GM23248 (cell line): ENCODE measurements around the gene ZNF200. TPM values are rescaled to one million over a fixed set of nuclear protein-coding genes. Genes with fewer than 3 reads are reported as not detected.

Source experiments
- DNase-seq: peaks from one replicate; pipeline ENCODE4 v3.0.0-alpha.2; 2015
- H2AFZ ChIP-seq: fragments of 200-600 bp; sonication (generic); 2 replicates; pipeline ENCODE4 v1.6.1; 2016; ENCODE audit warnings: antibody characterized with exemption
- H3F3A ChIP-seq: fragments of 200-600 bp; sonication (generic); 2 replicates; pipeline ENCODE4 v1.6.1; 2016; ENCODE audit warnings: mild to moderate bottlenecking, antibody characterized with exemption, mixed run types; ENCODE audit not compliant: insufficient read depth
- H3K27ac ChIP-seq: fragments of 200-600 bp; sonication (generic); 2 replicates; pipeline ENCODE4 v1.5.1; 2016; ENCODE audit warnings: mild to moderate bottlenecking
- H3K27me3 ChIP-seq: fragments of 200-600 bp; sonication (generic); replicated peaks from 2 replicates; pipeline ENCODE4 v1.6.1; 2016; ENCODE audit warnings: mild to moderate bottlenecking; ENCODE audit not compliant: insufficient read depth
- H3K36me3 ChIP-seq: fragments of 200-600 bp; sonication (generic); 2 replicates; pipeline ENCODE4 v1.6.1; 2016; ENCODE audit warnings: low read depth, mild to moderate bottlenecking
- H3K4me1 ChIP-seq: fragments of 200-600 bp; sonication (generic); 2 replicates; pipeline ENCODE4 v1.6.1; 2016; ENCODE audit warnings: mild to moderate bottlenecking; ENCODE audit not compliant: insufficient read depth
- H3K4me2 ChIP-seq: fragments of 200-600 bp; sonication (generic); one replicate; pipeline ENCODE4 v1.6.1; 2016; ENCODE audit warnings: mild to moderate bottlenecking; ENCODE audit not compliant: unreplicated experiment
- H3K4me3 ChIP-seq: fragments of 200-600 bp; sonication (generic); 2 replicates; pipeline ENCODE4 v1.5.1; 2016; ENCODE audit warnings: mild to moderate bottlenecking
- H3K79me2 ChIP-seq: fragments of 200-600 bp; sonication (generic); 2 replicates; pipeline ENCODE4 v1.6.1; 2016; ENCODE audit warnings: mild to moderate bottlenecking; ENCODE audit not compliant: insufficient read depth
- H3K9ac ChIP-seq: fragments of 200-600 bp; sonication (generic); 2 replicates; pipeline ENCODE4 v1.6.1; 2016; ENCODE audit warnings: mild to moderate bottlenecking
- H3K9me2 ChIP-seq: fragments of 200-600 bp; sonication (generic); 2 replicates; pipeline ENCODE4 v1.6.1; 2016; ENCODE audit warnings: mixed run types, mild to moderate bottlenecking, moderate library complexity; ENCODE audit not compliant: insufficient read depth
- H3K9me3 ChIP-seq: fragments of 200-600 bp; sonication (generic); one replicate; pipeline ENCODE4 v1.6.1; 2017; ENCODE audit warnings: low read depth
- H4K20me1 ChIP-seq: fragments of 200-600 bp; sonication (generic); 2 replicates; pipeline ENCODE4 v1.6.0; 2016; ENCODE audit not compliant: insufficient read depth
- EZH2 ChIP-seq: fragments of 200-600 bp; sonication (generic); IDR thresholded peaks from 2 replicates; pipeline ENCODE4 v1.6.1; 2018; ENCODE audit warnings: antibody characterized with exemption, mild to moderate bottlenecking; ENCODE audit not compliant: insufficient read depth, poor library complexity, severe bottlenecking
- EZH2phosphoT487 ChIP-seq: fragments of 200-600 bp; sonication (generic); IDR thresholded peaks from 2 replicates; pipeline ENCODE4 v1.6.1; 2018; ENCODE audit warnings: antibody characterized with exemption, moderate library complexity, mild to moderate bottlenecking, low read depth; ENCODE audit not compliant: insufficient read depth
- WGBS, 2 experiments: methylation state at CpG; one replicate each; pipeline ENCODE4 v1.1.6; 2015 to 2017; ENCODE audit warnings: low lambda C conversion rate in 2 of 2, low coverage in 1 of 2; ENCODE audit errors: missing lambda C conversion rate in 2 of 2; 5-methylcytosine and 5-hydroxymethylcytosine counted together
- in situ Hi-C: fragments of 300-500 bp; cut with MboI; formaldehyde crosslinking; loops from 2 replicates; pipeline ENCODE4 v1.15.0; 2020
- polyA plus RNA-seq: library from polyadenylated mRNA; unstranded; fragments of >200 nt; fragmentation: Nextera tagmentation; extraction: Ambion mirVana; gene quantifications from 2 replicates; pipeline ENCODE4 v1.2.1, GENCODE V29; 2016
- total RNA-seq: library from RNA; depleted of rRNA; stranded (reverse); fragments of >200 nt; shearing (Covaris generic); gene quantifications from 2 replicates; pipeline ENCODE4 v1.2.3, GENCODE V29; 2014; rRNA removed

The ZNF200 gene
- total RNA-seq (6.2 and 10.3 TPM in 2 replicates), polyA plus RNA-seq (7.0 and 7.8 TPM in 2 replicates)

DNA sequence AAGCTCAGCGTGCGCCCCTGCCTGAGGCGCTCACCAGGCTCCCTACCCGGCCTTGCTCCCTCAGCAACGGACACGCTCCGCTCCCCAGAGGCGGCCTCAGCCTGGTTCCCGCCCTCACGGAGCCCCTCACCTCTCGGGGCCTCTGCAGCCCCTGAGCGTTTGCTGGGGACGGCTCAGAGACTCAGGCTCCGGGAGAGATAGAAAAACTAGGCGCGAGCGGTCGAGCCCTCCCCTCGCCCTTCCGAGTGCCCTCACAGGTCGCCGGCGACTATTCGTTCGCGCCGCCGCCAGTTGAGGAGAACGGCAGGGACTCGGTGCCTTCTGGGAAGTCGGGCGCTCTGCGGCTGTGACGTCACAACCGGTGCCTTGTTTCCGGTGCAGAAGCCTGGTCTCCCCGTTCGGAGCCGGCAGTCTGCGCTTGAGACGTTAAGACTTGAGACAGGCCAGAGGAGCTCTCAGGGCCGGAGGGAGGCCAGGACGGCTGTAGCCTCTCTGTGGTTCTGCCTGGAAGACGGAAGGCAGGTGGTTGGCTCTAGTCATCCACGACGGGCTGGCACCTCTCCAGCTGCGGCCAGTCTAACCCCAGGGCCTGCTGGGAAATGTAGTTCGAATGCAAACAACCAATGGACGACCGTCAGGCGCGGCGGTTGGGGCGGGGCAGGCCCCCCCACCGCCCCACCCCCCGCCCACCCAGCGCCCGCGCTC, at the start of gene ZNF200:
TSS of gene ZNF200 (minus strand) at position 302 of the 705 bp plus-strand sequence. CDS start 1,403 bp downstream, outside the sequence.
- Histone ChIP-seq H4K20me1 (no peaks in the 10 kb centered on the region), H3K79me2 (peaks cover 34% of the 10 kb centered on the region), H3K9me2 (peaks cover 6% of the 10 kb centered on the region; the same call in 1 of the 2 replicates), H3K27ac (peak within 1 kb of the TSS; percentile 84), H3K4me1 (peaks cover 10% of the 10 kb centered on the region; the same call in 1 of the 2 replicates), H3K4me3 (peak within 1 kb of the TSS; percentile 97), H3K27me3 (no peaks in the 10 kb centered on the region), H2AFZ (peak within 1 kb of the TSS; percentile 87), H3K9me3 (no peaks in the 10 kb centered on the region), H3F3A (no peaks in the 10 kb centered on the region; the same call in 1 of the 2 replicates), H3K36me3 (peaks cover 21% of the 10 kb centered on the region), H3K9ac (peak within 1 kb of the TSS; percentile 87), H3K4me2 (peak within 1 kb of the TSS; percentile 97)
- no peak for TF ChIP-seq EZH2phosphoT487
- no peak for TF ChIP-seq EZH2
- in situ Hi-C loops = no loop called here
- DNase-seq = peak; percentile 98
- 2% methylated on average over 48 to 59 of the region's 59 CpGs for WGBS, 2 experiments

GRCh38 chr16:3283543-3284447, 48.8 kb upstream of the ZNF200 start:
- H3K4me1 ChIP-seq = peaks cover 10% of the 10 kb centered on the region
- DNase-seq = peak; percentile 57
- H3K9me3 ChIP-seq = no peaks in the 10 kb centered on the region
- H3K4me3 ChIP-seq = peak overlapping the region; percentile 88
- no peaks in the 10 kb centered on the region for H3K27me3 ChIP-seq
- no peaks in the 10 kb centered on the region for H4K20me1 ChIP-seq
- H3K27ac ChIP-seq = peak overlapping the region; percentile 98
- peak overlapping the region; percentile 94 for H3K9ac ChIP-seq
- H3K4me2 ChIP-seq = peak overlapping the region; percentile 96
- peaks cover 55% of the 10 kb centered on the region for H3K79me2 ChIP-seq
- peak overlapping the region; percentile 50; the same call in 1 of the 2 replicates for H2AFZ ChIP-seq
- H3K36me3 ChIP-seq = peaks cover 15% of the 10 kb centered on the region
- in situ Hi-C loops = no loop called here
- H3F3A ChIP-seq = peaks cover 11% of the 10 kb centered on the region
- H3K9me2 ChIP-seq = no peaks in the 10 kb centered on the region
- no peak for TF ChIP-seq EZH2phosphoT487
- TF ChIP-seq EZH2 = no peak
- 9 to 17% methylated on average over 22 to 49 of the region's 56 CpGs for WGBS, 2 experiments

DNA sequence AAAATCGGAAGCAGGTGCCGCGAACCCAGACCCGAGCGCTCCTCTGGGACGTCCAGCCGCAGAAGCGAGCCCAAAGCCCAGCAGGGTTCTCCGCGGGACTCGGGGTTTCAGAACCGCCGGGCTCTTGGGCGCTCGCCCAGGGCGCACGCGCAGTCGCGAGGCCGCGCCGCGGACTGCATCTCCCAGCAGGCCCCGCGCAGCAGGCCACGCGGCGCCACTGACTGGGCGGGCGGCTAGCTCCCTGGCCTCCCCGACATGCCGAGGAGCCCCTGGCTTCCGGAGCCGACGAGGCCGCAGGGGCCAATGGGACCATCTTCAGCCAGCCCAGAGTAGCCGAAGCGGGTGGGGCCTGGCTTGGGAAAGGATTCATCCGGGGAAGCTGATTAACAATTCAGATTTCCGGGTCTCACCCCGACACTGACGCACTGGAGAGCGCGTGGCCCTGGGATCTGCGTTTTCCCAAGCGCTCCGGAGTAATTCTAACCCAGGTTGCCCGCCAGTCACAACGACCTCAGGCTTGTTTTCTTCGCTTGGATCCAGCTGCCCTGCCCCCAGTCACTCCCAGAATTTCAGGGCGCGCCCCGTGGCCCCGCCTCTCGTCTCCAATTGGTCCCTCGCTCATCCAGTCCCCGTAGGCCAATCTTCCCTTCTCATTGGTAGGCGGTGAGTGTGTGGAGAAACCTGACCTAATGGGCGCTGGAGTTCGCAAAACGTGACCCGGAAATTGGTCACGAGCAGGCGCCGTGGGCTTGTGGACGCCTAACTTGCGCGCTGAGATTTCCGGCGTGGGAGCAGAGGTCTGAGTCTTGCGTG, 48.0 kb upstream of the ZNF200 start, which contains the start of gene ZNF263:
TSS of gene ZNF263 (plus strand) at position 762 of the 813 bp plus-strand sequence. CDS start 328 bp downstream, outside the sequence.
- peaks cover 10% of the 10 kb centered on the region for H3K4me1 ChIP-seq
- peak within 1 kb of the TSS; percentile 99 for H3K4me2 ChIP-seq
- WGBS, 2 experiments = 1% methylated on average over 64 to 70 of the region's 72 CpGs
- H3K36me3 ChIP-seq = peaks cover 8% of the 10 kb centered on the region; the same call in 1 of the 2 replicates
- peaks cover 46% of the 10 kb centered on the region for H3K79me2 ChIP-seq
- in situ Hi-C loops = no loop called here
- H3K27me3 ChIP-seq = no peaks in the 10 kb centered on the region
- H3F3A ChIP-seq = peaks cover 11% of the 10 kb centered on the region
- H3K9ac ChIP-seq = peak within 1 kb of the TSS; percentile 94
- peak; percentile 99 for DNase-seq
- TF ChIP-seq EZH2phosphoT487 = no peak
- peak within 1 kb of the TSS; percentile 97 for H2AFZ ChIP-seq
- H3K4me3 ChIP-seq = peak within 1 kb of the TSS; percentile 88
- peak within 1 kb of the TSS; percentile 98 for H3K27ac ChIP-seq
- no peaks in the 10 kb centered on the region for H3K9me2 ChIP-seq
- H4K20me1 ChIP-seq = no peaks in the 10 kb centered on the region
- no peaks in the 10 kb centered on the region for H3K9me3 ChIP-seq
